Liver (tissue), 9 donors: ENCODE results near the gene MCF2L. TPM values are rescaled to one million over a fixed set of nuclear protein-coding genes. Genes with fewer than 3 reads are reported as not detected.

ENCODE experiments used
- DNase-seq: peaks from one replicate; pipeline ENCODE4 v3.0.0-alpha.2; 2017; ENCODE audit warnings: low spot score
- H3K27ac ChIP-seq, 2 donors: one replicate each; pipeline ENCODE4 v1.7.0; 2013; ENCODE audit warnings: inconsistent platforms in 2 of 2, low read length in 2 of 2, control low read depth in 1 of 2, low read depth in 1 of 2, mild to moderate bottlenecking in 1 of 2
- H3K27me3 ChIP-seq, 4 donors: one replicate each; pipeline versions ENCODE4 v1.6.1 to v1.7.0; 2013; ENCODE audit warnings: low read length in 3 of 4, inconsistent platforms in 1 of 4, mild to moderate bottlenecking in 1 of 4, moderate library complexity in 1 of 4; ENCODE audit not compliant: control insufficient read depth in 4 of 4, insufficient read depth in 4 of 4
- H3K36me3 ChIP-seq, 4 donors: one replicate each; pipeline versions ENCODE4 v1.6.1 to v1.7.0; 2013; ENCODE audit warnings: low read length in 3 of 4, mild to moderate bottlenecking in 3 of 4, low read depth in 1 of 4, moderate library complexity in 1 of 4; ENCODE audit not compliant: control insufficient read depth in 4 of 4, insufficient read depth in 3 of 4
- H3K4me1 ChIP-seq, 4 donors: one replicate each; pipeline versions ENCODE4 v1.6.1 to v1.7.0; 2013; ENCODE audit warnings: low read length in 3 of 4, mild to moderate bottlenecking in 3 of 4, moderate library complexity in 1 of 4; ENCODE audit not compliant: control insufficient read depth in 4 of 4, insufficient read depth in 4 of 4
- H3K4me3 ChIP-seq, 3 donors: one replicate each; pipeline versions ENCODE4 v1.6.1 to v1.7.0; 2013; ENCODE audit warnings: low read length in 3 of 3, control low read depth in 1 of 3, low read depth in 1 of 3, mild to moderate bottlenecking in 1 of 3
- H3K9ac ChIP-seq, 2 donors: one replicate each; pipeline ENCODE4 v1.7.0; 2013; ENCODE audit warnings: low read length in 2 of 2, mild to moderate bottlenecking in 2 of 2, moderate library complexity in 2 of 2, control low read depth in 1 of 2, low read depth in 1 of 2
- H3K9me3 ChIP-seq, 4 donors: one replicate each; pipeline versions ENCODE4 v1.6.1 to v1.7.0; 2013; ENCODE audit warnings: low read length in 3 of 4; ENCODE audit not compliant: control insufficient read depth in 4 of 4
- ATF3 ChIP-seq: IDR thresholded peaks from 2 replicates; pipeline ENCODE4 v1.6.1; 2016; ENCODE audit warnings: antibody characterized with exemption
- CTCF ChIP-seq: fragments of 150-350 bp; IDR thresholded peaks from 2 replicates; pipeline ENCODE4 v1.5.1; 2017; ENCODE audit warnings: improper control_type of control experiment, low read depth, low read length; ENCODE audit not compliant: missing input control
- EGR1 ChIP-seq, 2 donors: IDR thresholded peaks; 2 replicates each; pipeline ENCODE4 v1.6.1; 2016 to 2018; ENCODE audit warnings: antibody characterized with exemption in 2 of 2, low read depth in 2 of 2
- FOXA1 ChIP-seq: IDR thresholded peaks from 2 replicates; pipeline ENCODE4 v1.6.1; 2016; ENCODE audit warnings: antibody characterized with exemption
- FOXA2 ChIP-seq: IDR thresholded peaks from 2 replicates; pipeline ENCODE4 v1.6.1; 2016; ENCODE audit warnings: antibody characterized with exemption
- HNF4A ChIP-seq, 2 donors: conservative IDR thresholded peaks; 2 replicates each; pipeline ENCODE4 v1.6.1; 2016; ENCODE audit warnings: antibody characterized with exemption in 2 of 2, mild to moderate bottlenecking in 2 of 2
- HNF4G ChIP-seq: IDR thresholded peaks from 2 replicates; pipeline ENCODE4 v1.6.1; 2016; ENCODE audit warnings: antibody characterized with exemption
- MAX ChIP-seq: IDR thresholded peaks from 2 replicates; pipeline ENCODE4 v1.6.1; 2016; ENCODE audit warnings: antibody characterized with exemption
- RAD21 ChIP-seq, 2 donors: IDR thresholded peaks; 2 replicates each; pipeline ENCODE4 v1.6.1; 2016; ENCODE audit warnings: antibody characterized with exemption in 2 of 2, mild to moderate bottlenecking in 2 of 2
- RXRA ChIP-seq, 2 donors: IDR thresholded peaks; 2 replicates each; pipeline ENCODE4 v1.6.1; 2017 to 2018; ENCODE audit warnings: antibody characterized with exemption in 2 of 2, mild to moderate bottlenecking in 1 of 2
- SP1 ChIP-seq: IDR thresholded peaks from 2 replicates; pipeline ENCODE4 v1.6.1; 2018; ENCODE audit warnings: antibody characterized with exemption, mild to moderate bottlenecking
- TAF1 ChIP-seq: conservative IDR thresholded peaks from 2 replicates; pipeline ENCODE4 v1.6.1; 2016; ENCODE audit warnings: antibody characterized with exemption, mild to moderate bottlenecking
- YY1 ChIP-seq: IDR thresholded peaks from 2 replicates; pipeline ENCODE4 v1.6.1; 2016; ENCODE audit warnings: antibody characterized with exemption, mild to moderate bottlenecking
- ZBTB33 ChIP-seq: IDR thresholded peaks from 2 replicates; pipeline ENCODE4 v1.6.1; 2016; ENCODE audit warnings: antibody characterized with exemption
- WGBS: extraction: QIAGEN DNeasy Blood & Tissue Kit; methylation state at CpG from one replicate; pipeline ENCODE4 v1.1.7; 2013; 5-methylcytosine and 5-hydroxymethylcytosine counted together
- polyA plus RNA-seq, 2 donors: library from polyadenylated mRNA; stranded (reverse) in 1 of 2; unstranded in 1 of 2; fragments of 200-250 nt in 1 of 2; fragments of >200 nt in 1 of 2; fragmentation: Nextera tagmentation in 1 of 2; extraction: Ambion mirVana in 1 of 2; gene quantifications; one replicate each; pipeline versions ENCODE4 v1.2.1 to v1.2.3, GENCODE V29; 2013 to 2015
- total RNA-seq, 2 donors: library from RNA; depleted of rRNA; stranded (reverse); fragments of >200 nt; gene quantifications; one replicate each; pipeline ENCODE4 v1.2.3, GENCODE V29; 2014
- donor health status: healthy.
- donor health status: healthy.
- donor health status: healthy.
- donor health status: healthy.
- donor health status: healthy.

MCF2L gene
- total and polyA plus RNA-seq, 4 donors, result 2.9 to 12.8 (median 7.1) TPM

- no peak for DNase-seq
- no peak overlapping the region for H3K27ac ChIP-seq
- peaks cover 0 to 11% (median 5%) of the 10 kb centered on the region in 4 donors for H3K4me1 ChIP-seq
- H3K9ac ChIP-seq, result no peak overlapping the region
- 98% methylated on average over 14 of the region's 14 CpGs for WGBS
- no peaks in the 10 kb centered on the region for H3K36me3 ChIP-seq
- no peaks in the 10 kb centered on the region for H3K27me3 ChIP-seq
- TF ChIP-seq EGR1 (IDR thresholded peaks at IDR 0.05; ENCODE audit: low read depth in 2 of 2), result no peak
- no peak for TF ChIP-seq ZBTB33
- H3K4me3 ChIP-seq, result no peak overlapping the region
- no peaks in the 10 kb centered on the region for H3K9me3 ChIP-seq
These were observed 67.4 kb downstream of the MCF2L start for GRCh38 chr13:113036401-113036800.

- TF ChIP-seq FOXA2, result no peak
- TF ChIP-seq HNF4G, result no peak
- TF ChIP-seq EGR1 (IDR thresholded peaks at IDR 0.05; ENCODE audit: low read depth in 2 of 2), result no peak
- TF ChIP-seq SP1, result no peak
- TF ChIP-seq TAF1, result no peak
- TF ChIP-seq FOXA1, result no peak
- no peak for TF ChIP-seq CTCF
- no peak for TF ChIP-seq MAX
- no peak for TF ChIP-seq HNF4A (conservative IDR thresholded peaks at IDR 0.05)
- TF ChIP-seq ATF3, result no peak
- no peak for TF ChIP-seq YY1
- TF ChIP-seq RXRA (IDR thresholded peaks at IDR 0.05), result no peak
- no peak for TF ChIP-seq RAD21 (IDR thresholded peaks at IDR 0.05)
- TF ChIP-seq ZBTB33, result no peak
- Histone ChIP-seq H3K9ac (no peak overlapping the region), H3K9me3 (no peaks in the 10 kb centered on the region), H3K4me1 (peaks cover 0 to 5% (median 4%) of the 10 kb centered on the region in 4 donors), H3K27ac (no peak overlapping the region), H3K27me3 (no peaks in the 10 kb centered on the region), H3K36me3 (peaks cover 0 to 3% (median 0%) of the 10 kb centered on the region in 4 donors), H3K4me3 (no peak overlapping the region)
- WGBS, result 94% methylated on average over 8 of the region's 8 CpGs
- DNase-seq, result no peak
These were observed 71.0 kb downstream of the MCF2L start for GRCh38 chr13:113040031-113040430.
